ENCODE measurements around the gene MALAT1. TPM values are rescaled to one million over a fixed set of nuclear protein-coding genes. Genes with fewer than 3 reads are reported as not detected.

The MALAT1 gene
- total and polyA plus RNA-seq, 10 of the 15 experiments (the other 5 are each of a cell fraction or from before 2014, with no cell fraction given), result 448 to 8,160 (median 2,019) TPM

DNA sequence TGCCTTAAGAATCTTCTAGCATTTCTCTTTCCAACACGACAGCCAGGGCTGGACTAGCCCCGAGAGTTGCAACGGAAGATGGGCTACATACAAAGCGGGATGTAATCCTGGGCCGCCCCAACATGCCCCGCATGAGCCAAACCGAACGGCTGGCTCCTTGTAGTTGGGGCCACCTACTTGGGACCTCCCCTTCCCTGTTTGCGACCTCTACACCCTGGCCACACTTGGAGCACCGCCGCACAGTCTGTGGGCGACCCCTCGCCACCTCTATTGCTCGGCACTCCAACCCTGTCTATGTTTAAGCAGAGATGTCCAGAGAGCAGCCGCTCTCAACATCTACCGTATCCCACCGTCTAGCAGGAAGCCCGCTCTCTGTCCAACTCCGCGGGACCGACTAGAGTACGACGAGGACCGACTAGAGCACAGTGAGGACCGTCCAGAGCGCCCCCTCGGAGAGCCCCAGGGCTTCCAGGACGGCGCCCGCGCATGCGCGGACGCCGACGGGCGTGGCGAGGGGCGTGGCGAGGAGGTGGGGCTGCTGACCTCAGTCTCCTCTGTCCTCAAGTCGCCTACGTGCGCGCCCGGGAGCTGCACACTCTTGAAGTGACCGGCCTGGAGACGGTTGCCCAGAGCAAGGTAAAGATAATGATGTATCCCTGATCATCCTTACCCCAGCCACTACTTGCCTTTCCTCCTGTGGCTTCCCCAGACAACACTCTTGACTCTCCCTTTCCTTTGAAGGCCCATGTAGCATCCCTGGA, 44.0 kb upstream of the MALAT1 start (continued):
- TF ChIP-seq IKZF1 (conservative IDR thresholded peaks at IDR 0.05) (peak; percentile 64), CBFB (IDR thresholded peaks at IDR 0.05; ENCODE audit: low read depth) (peak; percentile 87), FOXM1 (IDR thresholded peaks at IDR 0.05; ENCODE audit: low read depth, low read length) (no peak), CREB1 (IDR thresholded peaks at IDR 0.05; ENCODE audit: low read depth) (peak; percentile 64; the same call in 1 of the 2 replicates), CHD4 (IDR thresholded peaks at IDR 0.05) (no peak), ATF2 (IDR thresholded peaks at IDR 0.05; ENCODE audit: low read length) (no peak), RAD21 (IDR thresholded peaks at IDR 0.05; ENCODE audit: insufficient read depth, low read depth, low read length) (0 out of 2 replicates have a peak, but pooled peaks have one; percentile 5), BACH1 (IDR thresholded peaks at IDR 0.05; ENCODE audit: borderline replicate concordance) (peak; percentile 61; the same call in 1 of the 2 replicates), ZNF592 (IDR thresholded peaks at IDR 0.05) (no peak), ATF3 (IDR thresholded peaks at IDR 0.05; ENCODE audit: borderline replicate concordance, extremely low read depth, low read depth, low read length) (no peak), ZZZ3 (IDR thresholded peaks at IDR 0.05; ENCODE audit: control insufficient read depth, insufficient read length, low read depth) (no peak), BCLAF1 (IDR thresholded peaks at IDR 0.05) (no peak), BRCA1 (IDR thresholded peaks at IDR 0.05; ENCODE audit: low read depth, low read length) (no peak), HDGF (IDR thresholded peaks at IDR 0.05) (no peak; the same call in 1 of the 2 replicates)
- TF ChIP-seq, protein P1, sequence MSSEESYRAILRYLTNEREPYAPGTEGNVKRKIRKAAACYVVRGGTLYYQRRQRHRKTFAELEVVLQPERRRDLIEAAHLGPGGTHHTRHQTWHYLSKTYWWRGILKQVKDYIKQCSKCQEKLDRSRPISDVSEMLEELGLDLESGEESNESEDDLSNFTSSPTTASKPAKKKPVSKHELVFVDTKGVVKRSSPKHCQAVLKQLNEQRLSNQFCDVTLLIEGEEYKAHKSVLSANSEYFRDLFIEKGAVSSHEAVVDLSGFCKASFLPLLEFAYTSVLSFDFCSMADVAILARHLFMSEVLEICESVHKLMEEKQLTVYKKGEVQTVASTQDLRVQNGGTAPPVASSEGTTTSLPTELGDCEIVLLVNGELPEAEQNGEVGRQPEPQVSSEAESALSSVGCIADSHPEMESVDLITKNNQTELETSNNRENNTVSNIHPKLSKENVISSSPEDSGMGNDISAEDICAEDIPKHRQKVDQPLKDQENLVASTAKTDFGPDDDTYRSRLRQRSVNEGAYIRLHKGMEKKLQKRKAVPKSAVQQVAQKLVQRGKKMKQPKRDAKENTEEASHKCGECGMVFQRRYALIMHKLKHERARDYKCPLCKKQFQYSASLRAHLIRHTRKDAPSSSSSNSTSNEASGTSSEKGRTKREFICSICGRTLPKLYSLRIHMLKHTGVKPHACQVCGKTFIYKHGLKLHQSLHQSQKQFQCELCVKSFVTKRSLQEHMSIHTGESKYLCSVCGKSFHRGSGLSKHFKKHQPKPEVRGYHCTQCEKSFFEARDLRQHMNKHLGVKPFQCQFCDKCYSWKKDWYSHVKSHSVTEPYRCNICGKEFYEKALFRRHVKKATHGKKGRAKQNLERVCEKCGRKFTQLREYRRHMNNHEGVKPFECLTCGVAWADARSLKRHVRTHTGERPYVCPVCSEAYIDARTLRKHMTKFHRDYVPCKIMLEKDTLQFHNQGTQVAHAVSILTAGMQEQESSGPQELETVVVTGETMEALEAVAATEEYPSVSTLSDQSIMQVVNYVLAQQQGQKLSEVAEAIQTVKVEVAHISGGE (CRISPR knock-in tag; IDR thresholded peaks at IDR 0.05), result no peak
- TF ChIP-seq, protein P2, sequence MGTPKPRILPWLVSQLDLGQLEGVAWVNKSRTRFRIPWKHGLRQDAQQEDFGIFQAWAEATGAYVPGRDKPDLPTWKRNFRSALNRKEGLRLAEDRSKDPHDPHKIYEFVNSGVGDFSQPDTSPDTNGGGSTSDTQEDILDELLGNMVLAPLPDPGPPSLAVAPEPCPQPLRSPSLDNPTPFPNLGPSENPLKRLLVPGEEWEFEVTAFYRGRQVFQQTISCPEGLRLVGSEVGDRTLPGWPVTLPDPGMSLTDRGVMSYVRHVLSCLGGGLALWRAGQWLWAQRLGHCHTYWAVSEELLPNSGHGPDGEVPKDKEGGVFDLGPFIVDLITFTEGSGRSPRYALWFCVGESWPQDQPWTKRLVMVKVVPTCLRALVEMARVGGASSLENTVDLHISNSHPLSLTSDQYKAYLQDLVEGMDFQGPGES (IDR thresholded peaks at IDR 0.05), result no peak

Data from GM12878 (cell line).